ENCODE data around the gene RAMP3. TPM values are rescaled to one million over a fixed set of nuclear protein-coding genes. Genes with fewer than 3 reads are reported as not detected.

Gene RAMP3
- total and polyA plus RNA-seq, 9 of the 15 experiments (the other 6 are each of a cell fraction or from before 2014, with no cell fraction given), result not detected

GRCh38 chr7:45203459-45203858 is 45.9 kb downstream of the RAMP3 start (continued):
- TF ChIP-seq ZNF407 (IDR thresholded peaks at IDR 0.05; ENCODE audit: low read depth) (no peak), ARNT (IDR thresholded peaks at IDR 0.05) (no peak), MBD1 (CRISPR knock-in tag; IDR thresholded peaks at IDR 0.05) (no peak), SMARCE1 (IDR thresholded peaks at IDR 0.05) (no peak), FOS (IDR thresholded peaks at IDR 0.05; ENCODE audit: extremely low read depth, insufficient read length) (no peak), TCF15 (CRISPR knock-in tag; IDR thresholded peaks at IDR 0.05) (no peak), EHMT2 (IDR thresholded peaks at IDR 0.05) (no peak), FOXJ2 (tag; IDR thresholded peaks at IDR 0.05) (no peak)
